ENCODE data around the gene NRK. TPM values are rescaled to one million over a fixed set of nuclear protein-coding genes. Genes with fewer than 3 reads are reported as not detected.
"Not testable (repeated sequence)": the region's sequence is repeated elsewhere in the genome, so short reads cannot be mapped to it uniquely, and the experiment has no call there.

Gene NRK
- total RNA-seq, 2 experiments from 2014 or later = not detected

DNA sequence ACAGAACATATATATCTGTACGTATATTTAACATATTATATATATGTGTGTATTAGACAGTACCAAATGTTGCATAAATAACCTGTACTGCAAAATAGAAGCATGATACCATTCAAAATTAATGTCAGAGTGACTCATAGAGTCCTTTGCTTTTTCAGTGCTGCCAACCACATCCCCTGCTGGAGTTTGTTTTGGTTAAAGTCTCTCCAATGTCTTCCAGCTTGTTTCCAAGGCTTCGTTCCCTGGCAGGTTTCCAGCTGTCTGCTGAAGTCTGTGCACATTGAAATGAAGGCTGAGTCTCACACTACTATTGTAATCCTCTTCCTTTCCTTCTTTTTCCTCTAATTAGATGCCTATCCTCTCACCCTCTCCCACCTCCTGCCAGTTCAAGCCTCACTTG, 14.9 kb downstream of the NRK start:
- ATAC-seq = no peak
- Mint-ChIP-seq H3K36me3 (ENCODE audit: low read depth) (no peaks in the 10 kb centered on the region), H3K27me3 (ENCODE audit: low read depth) (no peaks in the 10 kb centered on the region), H3K4me1 (ENCODE audit: low read depth) (no peaks in the 10 kb centered on the region), H3K27ac (no peak overlapping the region), H3K4me3 (no peak overlapping the region), H3K9me3 (ENCODE audit: insufficient read depth) (no peaks in the 10 kb centered on the region)
- ChIA-PET POLR2A (no interaction called here), CTCF (no interaction called here)
- no peak for DNase-seq

DNA sequence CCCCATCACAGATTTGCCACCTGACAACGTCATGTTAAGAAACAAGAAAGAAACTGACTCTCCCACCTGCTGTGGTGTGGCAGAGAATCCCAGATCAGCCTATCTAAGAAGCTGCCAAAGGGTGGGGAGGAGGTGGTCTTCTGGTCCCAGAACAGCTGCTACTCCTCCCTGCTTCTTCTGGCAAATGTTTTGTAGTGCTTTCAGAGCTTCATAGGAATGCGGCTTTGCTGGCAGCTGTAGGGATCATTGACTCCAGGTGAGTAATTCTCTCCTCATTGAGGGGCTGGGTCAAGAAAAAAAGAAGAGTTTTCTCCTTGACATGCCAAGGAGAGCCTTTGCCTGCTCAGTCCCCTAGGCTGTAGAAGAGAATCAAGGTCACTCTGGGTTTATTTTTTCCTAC, 23.3 kb downstream of the NRK start:
- ATAC-seq (no peak), DNase-seq (no peak)
- Mint-ChIP-seq H3K27me3 (ENCODE audit: low read depth) (no peaks in the 10 kb centered on the region), H3K4me1 (ENCODE audit: low read depth) (no peaks in the 10 kb centered on the region), H3K27ac (no peak overlapping the region), H3K4me3 (no peak overlapping the region), H3K36me3 (ENCODE audit: low read depth) (no peaks in the 10 kb centered on the region), H3K9me3 (ENCODE audit: insufficient read depth) (no peaks in the 10 kb centered on the region)
- ChIA-PET CTCF (no interaction called here), POLR2A (no interaction called here)

DNA sequence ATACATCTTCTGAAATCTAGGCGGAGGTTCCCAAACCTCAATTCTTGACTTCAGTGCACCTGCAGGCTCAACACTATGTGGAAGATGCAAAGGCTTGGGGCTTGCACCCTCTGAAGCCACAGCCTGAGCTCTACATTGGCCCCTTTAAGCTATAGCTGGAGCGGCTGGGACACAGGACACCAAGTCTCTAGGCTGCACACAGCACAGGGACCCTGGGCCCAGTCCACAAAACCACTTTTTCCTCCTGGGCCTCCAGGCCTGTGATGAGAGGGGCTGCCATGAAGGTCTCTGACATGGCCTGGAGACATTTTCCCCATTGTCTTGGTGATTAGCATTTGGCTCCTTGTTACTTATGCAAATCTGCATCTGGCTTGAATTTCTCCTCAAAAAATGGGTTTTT, 27.8 kb downstream of the NRK start:
- ATAC-seq; H3K36me3 Mint-ChIP-seq (ENCODE audit: low read depth); H3K9me3 Mint-ChIP-seq (ENCODE audit: insufficient read depth); H3K4me1 Mint-ChIP-seq (ENCODE audit: low read depth); H3K4me3 Mint-ChIP-seq; H3K27me3 Mint-ChIP-seq (ENCODE audit: low read depth); POLR2A ChIA-PET; CTCF ChIA-PET; DNase-seq; H3K27ac Mint-ChIP-seq: not testable (repeated sequence)

DNA sequence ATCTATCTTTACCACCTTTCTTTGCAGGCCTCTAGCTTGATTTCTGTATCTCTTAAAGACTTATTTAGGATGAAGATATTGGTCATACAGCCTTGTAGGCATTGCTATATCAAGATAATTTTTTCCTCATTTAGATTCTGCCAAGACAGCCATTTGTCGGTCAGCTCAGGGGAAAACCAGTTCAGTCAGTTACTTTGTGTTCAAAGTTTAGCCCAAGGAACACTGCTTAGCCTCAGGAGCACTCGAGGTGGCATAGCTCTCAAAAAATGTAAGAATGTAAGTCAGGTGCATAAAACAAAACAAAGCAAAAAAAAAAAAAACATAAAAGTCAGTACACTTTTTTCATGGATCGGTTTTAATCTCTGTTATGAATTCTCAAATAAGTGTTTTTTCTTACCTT, 43.4 kb downstream of the NRK start:
- Mint-ChIP-seq H3K36me3 (ENCODE audit: low read depth) (no peaks in the 10 kb centered on the region), H3K4me1 (ENCODE audit: low read depth) (no peaks in the 10 kb centered on the region), H3K27ac (no peak overlapping the region), H3K4me3 (no peak overlapping the region), H3K27me3 (ENCODE audit: low read depth) (no peaks in the 10 kb centered on the region), H3K9me3 (ENCODE audit: insufficient read depth) (no peaks in the 10 kb centered on the region)
- ATAC-seq = no peak
- DNase-seq = no peak
- ChIA-PET CTCF (no interaction called here), POLR2A (no interaction called here)

DNA sequence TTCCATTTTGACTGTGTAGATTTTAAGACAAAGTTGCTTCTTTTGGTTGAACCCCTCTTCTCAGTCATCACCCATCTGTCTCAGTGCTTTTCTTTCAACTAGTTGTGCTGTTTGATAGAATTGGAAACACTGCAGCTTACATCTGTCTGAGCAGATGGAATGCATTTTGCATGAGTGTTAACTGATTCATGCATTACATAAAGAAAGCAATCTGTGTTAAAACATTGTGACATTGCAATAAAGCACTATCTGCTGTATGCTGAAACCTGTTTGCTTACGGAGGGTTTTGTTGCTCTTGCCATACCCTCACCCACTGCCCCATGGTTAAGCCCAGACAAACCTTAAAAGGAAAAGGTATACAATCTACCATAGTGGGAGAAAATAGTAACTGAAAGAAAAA, 47.4 kb downstream of the NRK start:
- ATAC-seq = no peak
- no peaks in the 10 kb centered on the region for H3K9me3 Mint-ChIP-seq (ENCODE audit: insufficient read depth)
- ChIA-PET CTCF (no interaction called here), POLR2A (no interaction called here)
- no peaks in the 10 kb centered on the region for H3K36me3 Mint-ChIP-seq (ENCODE audit: low read depth)
- no peak for DNase-seq
- H3K27ac Mint-ChIP-seq = no peak overlapping the region
- H3K27me3 Mint-ChIP-seq (ENCODE audit: low read depth) = no peaks in the 10 kb centered on the region
- no peaks in the 10 kb centered on the region for H3K4me1 Mint-ChIP-seq (ENCODE audit: low read depth)
- H3K4me3 Mint-ChIP-seq = no peak overlapping the region

DNA sequence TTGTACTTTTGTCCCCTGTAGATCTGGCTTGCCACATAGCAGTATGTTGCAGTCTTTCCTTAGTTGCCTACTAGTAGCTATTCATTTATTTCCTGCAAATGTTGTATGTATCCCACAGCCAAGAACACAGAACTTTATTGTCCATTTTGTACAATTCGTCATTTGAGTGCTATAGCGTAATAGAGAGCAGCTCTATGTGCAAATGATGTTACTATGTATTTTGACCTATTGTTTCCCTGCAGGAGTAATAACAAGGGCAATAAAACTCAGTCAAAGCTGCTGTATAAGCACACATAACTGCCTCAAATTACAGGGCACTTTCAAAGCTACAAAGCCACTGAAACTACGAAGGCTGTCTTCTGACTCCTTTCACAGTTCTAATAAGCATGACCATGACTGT, 48.1 kb downstream of the NRK start:
- H3K36me3 Mint-ChIP-seq (ENCODE audit: low read depth) = no peaks in the 10 kb centered on the region
- ChIA-PET CTCF (no interaction called here), POLR2A (no interaction called here)
- no peaks in the 10 kb centered on the region for H3K9me3 Mint-ChIP-seq (ENCODE audit: insufficient read depth)
- H3K4me3 Mint-ChIP-seq = no peak overlapping the region
- ATAC-seq (no peak), DNase-seq (no peak)
- no peaks in the 10 kb centered on the region for H3K4me1 Mint-ChIP-seq (ENCODE audit: low read depth)
- no peaks in the 10 kb centered on the region for H3K27me3 Mint-ChIP-seq (ENCODE audit: low read depth)
- no peak overlapping the region for H3K27ac Mint-ChIP-seq

DNA sequence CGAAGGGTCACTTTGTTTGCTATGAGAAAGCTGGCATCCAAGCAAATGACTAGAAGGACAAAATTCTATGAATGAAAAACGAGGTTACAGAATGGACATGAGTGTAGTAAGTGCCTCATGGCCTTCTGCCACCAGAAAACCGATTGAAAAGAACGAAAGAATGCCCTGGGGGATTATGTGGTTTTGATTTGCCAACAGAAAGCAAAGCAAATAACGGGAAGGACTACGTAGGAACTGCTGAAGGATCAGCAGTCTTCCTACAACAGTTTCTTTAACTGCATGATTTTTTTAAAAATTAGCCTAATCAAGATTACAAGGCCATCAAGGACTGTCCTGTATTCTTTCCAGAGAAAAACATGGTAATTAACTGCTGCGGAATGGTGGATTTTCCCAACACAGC, 50.6 kb downstream of the NRK start:
- no peak overlapping the region for H3K4me3 Mint-ChIP-seq

DNA sequence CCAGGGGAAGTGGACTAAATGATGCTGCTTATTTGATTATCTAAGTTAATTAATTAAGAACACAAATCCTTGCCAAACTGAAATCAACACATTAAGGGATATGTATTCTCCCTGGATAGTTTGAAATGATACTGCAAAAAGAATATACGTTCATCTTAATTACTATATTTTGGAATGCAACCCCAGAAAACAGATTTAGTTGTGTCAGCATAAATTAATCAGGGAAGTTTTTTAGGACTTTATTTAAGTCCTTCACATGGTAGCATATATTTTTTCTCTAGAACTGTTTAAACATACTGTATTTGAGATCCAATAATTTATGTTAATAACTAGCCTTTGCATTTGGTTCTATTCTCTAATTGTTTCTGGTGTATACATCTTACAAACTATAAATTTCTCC, 52.5 kb downstream of the NRK start:
- Mint-ChIP-seq H3K4me3 (no peak overlapping the region), H3K4me1 (ENCODE audit: low read depth) (no peaks in the 10 kb centered on the region), H3K27me3 (ENCODE audit: low read depth) (no peaks in the 10 kb centered on the region), H3K27ac (no peak overlapping the region), H3K9me3 (ENCODE audit: insufficient read depth) (no peaks in the 10 kb centered on the region), H3K36me3 (ENCODE audit: low read depth) (no peaks in the 10 kb centered on the region)
- CTCF ChIA-PET = no interaction called here
- no peak for DNase-seq
- POLR2A ChIA-PET = no interaction called here
- ATAC-seq = no peak

More for the DNA sequence above, 50.6 kb downstream of the NRK start:
- no peak overlapping the region for H3K27ac Mint-ChIP-seq
- H3K27me3 Mint-ChIP-seq (ENCODE audit: low read depth) = no peaks in the 10 kb centered on the region
- DNase-seq (no peak), ATAC-seq (no peak)
- H3K4me1 Mint-ChIP-seq (ENCODE audit: low read depth) = no peaks in the 10 kb centered on the region
- H3K36me3 Mint-ChIP-seq (ENCODE audit: low read depth) = no peaks in the 10 kb centered on the region
- H3K9me3 Mint-ChIP-seq (ENCODE audit: insufficient read depth) = no peaks in the 10 kb centered on the region
- ChIA-PET CTCF (no interaction called here), POLR2A (no interaction called here)

DNA sequence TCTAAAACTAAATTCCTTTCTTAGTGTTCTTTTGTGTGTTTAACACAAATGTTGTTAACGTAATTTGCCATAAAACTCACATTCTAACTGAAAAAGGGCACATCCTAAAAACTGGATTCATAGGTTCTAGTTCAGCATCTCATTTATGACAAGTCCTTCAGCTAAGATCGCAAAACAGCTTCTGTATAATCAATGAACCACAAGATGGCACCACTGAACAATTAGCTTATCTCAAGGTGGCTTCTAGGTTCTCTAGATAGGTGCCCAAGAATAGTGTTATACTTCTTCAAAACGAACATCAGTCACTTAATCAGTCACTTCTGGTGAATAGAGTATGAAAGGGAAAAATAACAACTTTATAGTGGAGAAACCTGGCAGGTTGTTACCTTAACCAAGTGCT, 54.3 kb downstream of the NRK start:
- Mint-ChIP-seq H3K27ac (no peak overlapping the region), H3K4me3 (no peak overlapping the region), H3K4me1 (ENCODE audit: low read depth) (no peaks in the 10 kb centered on the region), H3K9me3 (ENCODE audit: insufficient read depth) (no peaks in the 10 kb centered on the region), H3K36me3 (ENCODE audit: low read depth) (no peaks in the 10 kb centered on the region), H3K27me3 (ENCODE audit: low read depth) (no peaks in the 10 kb centered on the region)
- no peak for DNase-seq
- ATAC-seq = no peak
- CTCF ChIA-PET = no interaction called here
- POLR2A ChIA-PET = no interaction called here

DNA sequence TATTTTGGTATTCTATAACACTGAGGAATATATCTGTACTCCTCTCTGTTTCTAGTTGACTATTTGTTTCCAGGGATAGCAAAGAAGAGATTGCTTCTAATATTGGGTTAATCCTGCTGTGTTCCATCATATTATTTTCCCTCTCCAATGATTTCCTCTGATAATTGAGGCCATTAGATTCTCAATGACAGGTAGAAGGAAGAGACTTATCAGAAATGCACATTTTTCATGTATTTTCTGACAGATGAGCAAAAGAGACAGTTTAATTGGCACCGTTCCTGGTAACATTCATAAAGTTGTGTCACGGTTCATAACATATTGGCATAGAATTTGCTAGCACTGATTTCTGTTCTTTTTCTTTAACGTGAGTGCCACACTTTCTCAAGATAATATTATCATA, 58.2 kb downstream of the NRK start:
- POLR2A ChIA-PET = no interaction called here
- H3K27ac Mint-ChIP-seq = no peak overlapping the region

DNA sequence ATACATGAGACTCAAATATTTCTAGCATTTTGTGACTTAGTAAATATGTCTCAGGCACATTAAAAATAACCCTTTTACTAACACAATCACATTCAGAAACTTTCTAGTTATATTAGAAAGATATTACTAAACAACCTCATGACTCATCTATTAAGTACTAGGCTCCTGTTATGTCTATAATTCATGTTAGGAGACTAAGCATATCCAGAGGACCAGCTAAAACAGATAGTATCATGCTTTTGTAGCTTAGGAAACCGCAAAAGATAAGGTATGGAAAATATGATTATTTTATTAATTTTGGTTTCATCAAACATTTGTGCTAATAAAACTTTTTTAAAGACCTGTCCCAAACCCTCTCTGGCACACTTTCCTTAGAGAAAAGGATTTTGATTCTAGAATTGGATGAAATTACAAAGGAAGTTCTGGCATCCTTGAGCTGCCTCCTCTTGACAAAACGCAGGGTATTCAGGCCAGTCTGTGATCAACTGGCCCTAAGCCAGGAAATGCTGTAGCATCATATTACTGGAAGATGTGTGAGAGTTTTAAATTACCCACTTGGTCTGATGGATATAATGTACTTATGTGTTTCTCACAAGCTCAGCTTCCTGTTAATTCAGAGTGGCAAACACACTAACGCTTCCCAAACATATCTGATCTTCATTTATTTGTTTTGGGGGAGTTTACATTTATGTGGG, 60.4 kb downstream of the NRK start:
- Mint-ChIP-seq H3K4me3 (no peak overlapping the region), H3K27me3 (ENCODE audit: low read depth) (no peaks in the 10 kb centered on the region), H3K4me1 (ENCODE audit: low read depth) (no peaks in the 10 kb centered on the region), H3K27ac (no peak overlapping the region), H3K9me3 (ENCODE audit: insufficient read depth) (no peaks in the 10 kb centered on the region), H3K36me3 (ENCODE audit: low read depth) (no peaks in the 10 kb centered on the region)
- ATAC-seq (no peak), DNase-seq (no peak)
- CTCF ChIA-PET = no interaction called here
- POLR2A ChIA-PET = no interaction called here

More for the DNA sequence above, 58.2 kb downstream of the NRK start:
- H3K27me3 Mint-ChIP-seq (ENCODE audit: low read depth) = no peaks in the 10 kb centered on the region
- H3K4me1 Mint-ChIP-seq (ENCODE audit: low read depth) = no peaks in the 10 kb centered on the region
- no peaks in the 10 kb centered on the region for H3K9me3 Mint-ChIP-seq (ENCODE audit: insufficient read depth)
- H3K4me3 Mint-ChIP-seq = no peak overlapping the region
- DNase-seq (no peak), ATAC-seq (no peak)
- CTCF ChIA-PET = no interaction called here
- H3K36me3 Mint-ChIP-seq (ENCODE audit: low read depth) = no peaks in the 10 kb centered on the region

DNA sequence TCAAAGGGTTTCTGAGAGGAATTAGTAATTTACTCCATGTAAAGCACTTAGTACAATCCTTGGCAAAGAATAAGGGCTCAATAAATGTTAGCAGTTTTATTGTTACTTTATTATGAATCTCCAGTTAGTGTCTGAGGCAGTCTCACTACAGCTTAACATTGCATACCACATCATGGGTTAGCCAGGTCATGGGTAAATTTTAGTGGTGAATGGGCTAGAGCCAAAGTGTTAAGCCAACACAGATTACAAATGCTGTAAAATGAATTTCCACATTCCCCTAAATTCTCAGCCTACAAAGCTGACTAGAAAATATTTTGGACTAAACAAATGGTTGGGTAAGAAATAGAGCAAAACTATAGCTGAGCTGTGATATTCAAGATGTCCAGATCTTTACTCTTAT, 72.4 kb downstream of the NRK start:
- ChIA-PET CTCF (no interaction called here), POLR2A (no interaction called here)
- Mint-ChIP-seq H3K27me3 (ENCODE audit: low read depth) (no peaks in the 10 kb centered on the region), H3K36me3 (ENCODE audit: low read depth) (no peaks in the 10 kb centered on the region), H3K9me3 (ENCODE audit: insufficient read depth) (no peaks in the 10 kb centered on the region), H3K27ac (no peak overlapping the region), H3K4me3 (no peak overlapping the region), H3K4me1 (ENCODE audit: low read depth) (no peaks in the 10 kb centered on the region)
- ATAC-seq = no peak
- no peak for DNase-seq

DNA sequence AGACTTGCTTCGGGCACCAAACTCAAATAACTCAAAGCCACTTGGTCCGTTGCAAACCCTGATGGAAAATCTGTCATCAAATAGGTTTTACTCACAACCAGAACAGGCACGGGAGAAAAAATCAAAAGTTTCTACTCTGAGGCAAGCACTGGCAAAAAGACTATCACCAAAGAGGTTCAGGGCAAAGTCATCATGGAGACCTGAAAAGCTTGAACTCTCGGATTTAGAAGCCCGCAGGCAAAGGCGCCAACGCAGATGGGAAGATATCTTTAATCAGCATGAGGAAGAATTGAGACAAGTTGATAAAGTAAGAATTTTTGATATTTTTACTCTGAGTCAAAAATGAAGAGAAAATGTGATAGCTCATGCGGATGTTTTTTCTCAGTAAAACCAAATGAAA, 87.2 kb downstream of the NRK start:
- ChIA-PET CTCF (no interaction called here), POLR2A (no interaction called here)
- H3K4me1 Mint-ChIP-seq (ENCODE audit: low read depth) = no peaks in the 10 kb centered on the region
- H3K9me3 Mint-ChIP-seq (ENCODE audit: insufficient read depth) = no peaks in the 10 kb centered on the region
- H3K36me3 Mint-ChIP-seq (ENCODE audit: low read depth) = no peaks in the 10 kb centered on the region
- no peak overlapping the region for H3K4me3 Mint-ChIP-seq
- no peak overlapping the region for H3K27ac Mint-ChIP-seq
- DNase-seq (no peak), ATAC-seq (no peak)
- H3K27me3 Mint-ChIP-seq (ENCODE audit: low read depth) = no peaks in the 10 kb centered on the region

Measured in activated CD8-positive, alpha-beta T cell treated with anti-CD3 and anti-CD28 coated beads, Interleukin-2, amount 10 ng/mL, durations not matched to agents 7 days and 5 days (primary cell).